A375 (cell line): Measurements from ENCODE around the gene CBX7. TPM values are rescaled to one million over a fixed set of nuclear protein-coding genes. Genes with fewer than 3 reads are reported as not detected.

Experiments
- small RNA-seq: library from RNA; depleted of rRNA; stranded (forward); fragments of <200 nt; gene quantifications from one replicate; pipeline ENCODE3, GENCODE V24; 2014
- total RNA-seq: library from RNA; depleted of rRNA; stranded (reverse); fragments of >200 nt; shearing (Covaris generic); gene quantifications from 2 replicates; pipeline ENCODE4 v1.2.3, GENCODE V29; 2014; rRNA removed

The CBX7 gene
- 3.7 and 4.1 TPM in 2 replicates for total RNA-seq

DNA sequence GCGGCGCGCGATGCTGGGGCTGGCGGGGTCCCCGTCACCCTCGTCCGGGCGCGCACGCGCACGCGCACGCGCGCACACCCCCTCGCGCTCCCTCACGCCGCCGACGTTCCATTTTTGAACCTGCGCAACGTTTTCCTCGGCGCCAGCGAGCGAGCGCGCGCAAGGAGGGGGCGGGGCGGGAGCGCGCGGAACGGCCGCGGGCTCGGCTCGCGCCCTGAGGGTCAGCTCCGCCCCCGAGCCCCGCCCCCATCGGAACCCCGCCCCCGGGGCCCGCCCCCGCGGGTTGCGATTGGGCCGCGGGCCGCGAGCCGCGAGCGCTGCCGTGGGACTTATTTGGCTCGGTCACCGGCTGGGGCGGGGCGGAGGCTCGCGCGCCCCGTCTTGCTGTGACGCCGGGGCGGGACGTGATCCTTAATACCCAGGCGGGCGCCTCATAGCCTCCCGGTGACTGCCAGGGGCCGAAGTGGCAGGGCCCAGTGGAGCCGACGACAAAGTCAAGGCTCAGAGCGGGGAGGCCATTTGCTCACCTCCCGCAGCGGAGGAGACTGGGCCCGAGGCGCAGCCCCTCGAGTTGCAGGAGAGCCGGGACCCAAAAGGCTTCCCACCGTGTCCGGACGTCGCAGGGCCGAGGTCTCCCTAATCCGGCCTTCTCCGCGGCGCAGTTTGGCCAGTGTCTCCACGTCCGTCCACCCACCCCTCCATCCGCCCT is at the start of gene CBX7:
Gene CBX7, minus strand, starts transcription at position 170 of the 709 bp plus-strand sequence. CDS start 236 bp downstream, outside the sequence.

GRCh38 chr22:39097098-39098020 is 55.1 kb downstream of the CBX7 start, which contains the start of gene APOBEC3H:
Gene APOBEC3H (plus strand): TSS chr22:39097244. CDS start chr22:39100279, 3,035 bp downstream.

Small RNA genes within 50 kb of the gene (small RNA-seq; reads per million reads assigned to genes)
- gene COX5BP7, result not detected

Other genes starting within 250 kb of the CBX7 start
- gene APOBEC3A, start 195.1 kb downstream of the CBX7 start, total RNA-seq, result not detected in 2 replicates
- gene APOBEC3B, start 170.3 kb downstream of the CBX7 start, total RNA-seq, result 8.8 and 14.1 TPM in 2 replicates
- 3.8 and 5.8 TPM in 2 replicates for gene APOBEC3C, start 138.4 kb downstream of the CBX7 start, total RNA-seq
- 4.3 and 7.3 TPM in 2 replicates for gene APOBEC3D, start 131.6 kb downstream of the CBX7 start, total RNA-seq
- 2.9 and 3.5 TPM in 2 replicates for gene APOBEC3F, start 111.8 kb downstream of the CBX7 start, total RNA-seq
- gene APOBEC3G, start 75.4 kb downstream of the CBX7 start, total RNA-seq, result 39.1 and 39.8 TPM in 2 replicates
- gene APOBEC3H, start 55.4 kb downstream of the CBX7 start, total RNA-seq, result 0.40 and 2.1 TPM in 2 replicates
- gene PDGFB, start 92.3 kb upstream of the CBX7 start, total RNA-seq, result 3.8 and 5.5 TPM in 2 replicates
- gene RPL3, start 166.9 kb upstream of the CBX7 start, total RNA-seq, result 2,938 and 3,056 TPM in 2 replicates
- gene SYNGR1, start 197.3 kb upstream of the CBX7 start, total RNA-seq, result 6.8 and 8.7 TPM in 2 replicates
- gene TAB1, start 247.1 kb upstream of the CBX7 start, total RNA-seq, result 12.1 and 14.0 TPM in 2 replicates